CD4-positive, alpha-beta T cell treated with Interleukin-6 at 100 ng/mL for 8 hours (primary cell): Measurements from ENCODE around the gene CFAP97D1.
A peak's percentile ranks its signal among the peaks of the same experiment; 100 is the strongest.

Source experiments
- DNase-seq: peaks from one replicate; pipeline ENCODE4 v3.0.0-alpha.2; 2020; ENCODE audit warnings: mixed read lengths, low spot score

The CFAP97D1 gene

GRCh38 chr17:43826206-43826605, 46.0 kb downstream of the CFAP97D1 start:
- no peak for DNase-seq

- DNase-seq = no peak
Observed at GRCh38 chr17:43827596-43827995, 47.4 kb downstream of the CFAP97D1 start.

DNA sequence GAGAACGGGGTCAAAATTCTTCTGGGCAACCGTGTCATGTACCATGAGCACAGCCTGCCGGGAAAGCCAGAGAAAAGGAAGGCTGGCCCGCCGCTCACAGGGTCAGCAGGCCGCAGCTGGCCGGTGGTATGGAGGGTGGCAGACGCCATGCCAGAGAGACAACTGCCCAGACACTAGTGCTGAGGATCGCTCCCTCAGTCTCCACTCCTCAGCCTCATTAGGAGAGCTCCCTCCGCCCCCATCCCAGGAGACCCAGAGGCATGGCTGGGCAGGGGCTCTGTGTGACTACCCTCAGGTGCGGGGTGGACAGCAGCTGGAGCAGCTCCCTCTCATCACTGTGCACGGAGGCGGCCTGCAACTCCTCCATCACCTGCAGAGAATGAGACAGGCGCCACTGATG, 49.5 kb downstream of the CFAP97D1 start:
- DNase-seq = no peak

- no peak for DNase-seq
Observed at GRCh38 chr17:43830510-43831140, 50.4 kb downstream of the CFAP97D1 start.

GRCh38 chr17:43831633-43832032, 51.4 kb downstream of the CFAP97D1 start:
- DNase-seq = no peak

DNA sequence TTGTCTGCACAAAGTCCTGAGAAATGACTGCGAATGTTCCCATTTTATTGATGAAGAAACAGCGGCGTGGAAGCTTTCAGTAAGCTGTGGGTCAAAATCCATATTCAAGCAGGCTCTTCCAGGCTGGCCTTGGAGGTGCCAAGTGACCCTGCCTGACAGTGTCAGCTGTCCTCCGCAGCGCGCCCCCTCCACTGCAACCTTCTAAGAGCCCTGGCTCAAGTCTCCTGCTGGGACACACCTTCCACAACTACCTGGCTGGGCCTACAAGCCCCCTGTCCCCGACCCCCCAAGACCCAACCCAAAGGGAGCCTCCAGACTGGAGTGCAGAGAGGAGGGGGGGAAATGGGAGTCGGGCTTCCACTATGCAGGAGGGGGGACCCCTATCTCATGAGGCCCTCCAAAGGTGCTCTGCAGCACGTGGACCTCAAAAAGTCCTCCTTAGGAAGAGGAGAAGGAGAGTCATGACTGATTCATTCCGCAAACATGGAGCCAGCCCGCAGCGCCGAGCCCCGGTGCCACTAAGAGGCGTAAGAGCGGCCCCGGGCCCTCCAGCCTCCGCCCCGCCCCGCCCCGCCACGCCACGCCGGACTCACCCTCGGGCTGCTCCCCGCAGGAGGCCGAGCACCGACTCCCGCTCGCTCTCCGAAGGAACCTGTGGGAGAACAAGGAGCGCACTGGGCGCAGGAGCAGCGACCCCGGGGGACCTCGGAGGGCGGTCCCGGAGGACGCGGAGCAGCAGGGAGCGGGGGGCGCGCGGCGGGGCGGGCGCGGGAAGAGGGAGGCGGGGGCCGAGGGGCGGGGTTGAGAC, 52.1 kb downstream of the CFAP97D1 start:
- no peak for DNase-seq

DNA sequence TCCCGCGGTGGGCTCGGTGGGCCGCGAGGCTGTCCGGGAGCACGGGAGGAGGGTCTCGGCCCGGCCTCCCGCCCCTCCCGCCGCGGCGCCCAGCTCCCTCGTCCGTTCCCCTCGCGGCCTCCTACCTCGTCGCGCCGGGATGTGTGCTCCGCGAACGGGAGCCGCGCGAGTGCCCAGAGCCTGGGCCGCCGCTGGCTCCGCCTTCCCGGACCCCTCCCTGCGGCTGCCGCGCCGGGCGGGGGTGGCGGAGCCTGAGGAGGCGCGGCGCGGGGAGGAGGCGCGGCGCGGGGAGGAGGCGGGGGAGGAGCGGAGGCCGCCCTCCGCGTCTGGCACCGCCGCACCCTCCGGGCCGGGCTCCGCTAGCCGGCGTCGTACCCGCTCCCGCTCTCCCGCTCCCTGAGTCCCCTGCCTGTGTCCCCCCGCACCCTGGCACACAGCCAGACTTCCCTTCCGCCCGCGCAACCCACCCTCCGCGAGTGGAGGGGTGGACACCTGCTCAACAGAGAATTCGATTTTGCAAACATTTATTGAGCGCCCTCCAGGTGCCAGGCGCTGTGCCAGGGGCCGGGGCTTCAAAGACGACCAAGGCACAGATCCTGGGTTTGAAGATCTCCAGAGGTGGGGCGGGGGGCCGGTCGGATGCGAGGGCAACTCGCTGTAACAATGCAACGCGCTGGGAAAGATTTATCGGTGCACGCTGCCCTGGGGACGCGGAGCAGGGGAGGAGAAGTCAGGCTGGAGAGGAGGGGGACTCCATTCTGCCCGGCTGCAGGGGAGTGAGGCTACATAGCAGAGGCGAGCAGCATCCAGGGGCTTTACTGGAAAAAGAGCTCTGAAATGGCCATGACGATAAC, 53.0 kb downstream of the CFAP97D1 start, which contains the start of gene MPP3:
MPP3 (minus strand) TSS at position 171 of the 854 bp plus-strand sequence. CDS start 1,240 bp downstream, outside the sequence.
- DNase-seq = peak; percentile 43

GRCh38 chr17:43834106-43834505, 53.9 kb downstream of the CFAP97D1 start:
- DNase-seq = no peak
